ENCODE data around the gene HBA2.
"Not testable (repeated sequence)": the region's sequence is repeated elsewhere in the genome, so short reads cannot be mapped to it uniquely, and the experiment has no call there.

Gene HBA2

DNA sequence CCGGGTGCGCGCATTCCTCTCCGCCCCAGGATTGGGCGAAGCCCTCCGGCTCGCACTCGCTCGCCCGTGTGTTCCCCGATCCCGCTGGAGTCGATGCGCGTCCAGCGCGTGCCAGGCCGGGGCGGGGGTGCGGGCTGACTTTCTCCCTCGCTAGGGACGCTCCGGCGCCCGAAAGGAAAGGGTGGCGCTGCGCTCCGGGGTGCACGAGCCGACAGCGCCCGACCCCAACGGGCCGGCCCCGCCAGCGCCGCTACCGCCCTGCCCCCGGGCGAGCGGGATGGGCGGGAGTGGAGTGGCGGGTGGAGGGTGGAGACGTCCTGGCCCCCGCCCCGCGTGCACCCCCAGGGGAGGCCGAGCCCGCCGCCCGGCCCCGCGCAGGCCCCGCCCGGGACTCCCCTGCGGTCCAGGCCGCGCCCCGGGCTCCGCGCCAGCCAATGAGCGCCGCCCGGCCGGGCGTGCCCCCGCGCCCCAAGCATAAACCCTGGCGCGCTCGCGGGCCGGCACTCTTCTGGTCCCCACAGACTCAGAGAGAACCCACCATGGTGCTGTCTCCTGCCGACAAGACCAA lies at the start of gene HBA2:
Gene HBA2, plus strand, starts transcription at position 503 of the 568 bp plus-strand sequence. Its CDS starts 37 bp downstream, at position 540.
- not testable (repeated sequence) for DNase-seq (ENCODE audit: low read depth in 2 of 3, low spot score in 2 of 3)

DNA sequence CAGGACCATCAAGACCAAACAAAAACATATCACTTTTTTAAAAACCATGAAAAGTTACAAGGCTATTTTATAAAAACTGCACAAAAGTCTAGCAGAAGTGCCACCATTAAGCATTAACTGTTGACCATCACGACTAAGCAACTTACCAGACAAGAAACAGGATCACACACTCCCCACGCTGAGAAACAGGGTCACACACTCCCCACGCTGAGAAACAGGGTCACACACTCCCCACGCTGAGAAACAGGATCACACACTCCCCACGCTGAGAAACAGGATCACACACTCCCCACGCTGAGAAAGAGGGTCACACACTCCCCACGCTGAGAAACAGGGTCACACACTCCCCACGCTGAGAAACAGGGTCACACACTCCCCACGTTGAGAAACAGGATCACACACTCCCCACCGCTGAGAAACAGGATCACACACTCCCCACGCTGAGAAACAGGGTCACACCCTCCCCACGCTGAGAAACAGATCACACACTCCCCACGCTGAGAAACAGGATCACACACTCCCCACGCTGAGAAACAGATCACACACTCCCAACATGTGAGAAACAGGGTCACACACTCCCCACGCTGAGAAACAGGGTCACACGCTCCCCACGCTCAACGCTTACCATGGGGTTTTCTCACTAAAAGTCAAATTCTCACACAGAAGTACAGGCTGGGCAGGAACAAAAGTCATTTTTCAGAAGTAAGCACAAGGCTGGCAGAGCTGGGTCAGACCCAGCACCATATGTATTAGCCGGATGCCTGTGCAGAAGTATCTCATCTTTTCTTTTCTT lies 48.9 kb upstream of the HBA2 start:
- not testable (repeated sequence) for DNase-seq (ENCODE audit: low read depth in 2 of 3, low spot score in 2 of 3)

DNA sequence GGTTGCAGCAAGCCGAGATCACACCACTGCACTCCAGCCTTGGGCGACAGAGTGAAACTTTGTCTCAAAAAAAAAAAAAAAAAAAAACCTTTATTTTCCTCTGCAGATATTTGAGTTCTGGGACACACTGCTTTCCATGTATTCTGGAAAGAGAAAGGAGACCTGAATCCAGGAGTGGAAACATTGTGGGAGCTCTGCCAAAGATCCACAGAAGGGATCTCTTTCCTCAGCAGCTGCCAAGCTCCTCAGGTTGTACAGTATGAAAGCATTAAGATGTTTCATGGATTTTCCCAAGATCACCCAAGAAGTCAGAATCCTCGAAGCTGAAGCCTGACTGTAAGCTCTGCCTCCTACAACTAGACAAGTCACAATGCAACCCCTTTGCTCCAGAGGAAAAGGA lies 47.7 kb upstream of the HBA2 start:
- DNase-seq (ENCODE audit: low read depth in 2 of 3, low spot score in 2 of 3) = no peak

DNA sequence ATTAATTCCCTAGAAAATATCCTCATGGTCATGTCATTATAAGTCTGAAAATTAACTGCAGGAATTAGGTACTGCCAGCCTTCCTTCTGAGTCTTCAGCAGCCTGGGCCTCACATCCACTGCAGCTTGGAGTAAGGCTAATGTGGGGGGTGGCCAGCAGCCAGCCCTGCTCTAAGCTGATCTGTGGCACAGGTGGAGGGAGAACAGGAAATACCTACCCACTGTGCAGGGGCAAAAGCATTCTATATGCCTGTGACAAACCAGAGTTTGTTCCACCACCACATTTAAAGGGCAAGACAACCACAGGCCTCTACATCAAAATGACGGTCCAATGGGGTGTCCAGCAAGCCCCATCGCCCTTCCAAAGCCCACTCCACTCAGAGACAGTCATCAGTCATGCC lies 43.6 kb upstream of the HBA2 start:
- DNase-seq (ENCODE audit: low read depth in 2 of 3, low spot score in 2 of 3) = no peak

DNA sequence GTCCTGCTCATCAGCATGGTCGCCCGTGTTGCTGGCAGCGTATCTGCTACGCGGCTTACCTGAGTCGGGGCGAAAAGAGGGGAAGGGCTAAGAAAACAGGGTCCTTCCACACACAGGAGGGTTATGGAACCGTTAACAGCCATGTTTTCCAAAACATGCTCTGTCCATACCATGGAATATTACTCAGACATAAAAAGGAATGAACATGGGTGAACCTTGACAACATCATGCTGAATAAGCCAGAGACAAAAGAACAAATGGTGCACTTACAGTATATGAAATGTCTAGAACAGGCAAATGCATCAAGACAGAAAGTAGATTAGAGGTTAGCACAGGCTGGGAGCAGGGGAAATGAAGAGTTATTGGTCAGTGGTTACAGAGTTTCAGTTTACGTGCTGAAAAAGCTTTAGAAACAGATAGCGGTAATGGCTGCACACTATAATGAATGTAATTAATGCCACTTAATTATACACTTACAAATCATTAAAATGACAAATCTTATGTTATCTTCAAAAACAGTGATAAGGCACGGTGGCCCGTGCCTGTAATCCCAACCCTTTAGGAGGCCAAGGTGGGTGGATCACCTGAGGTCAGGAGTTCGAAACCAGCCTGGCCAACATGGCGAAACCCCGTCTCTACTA lies 42.0 kb upstream of the HBA2 start:
- no peak for DNase-seq (ENCODE audit: low read depth in 2 of 3, low spot score in 2 of 3)

DNA sequence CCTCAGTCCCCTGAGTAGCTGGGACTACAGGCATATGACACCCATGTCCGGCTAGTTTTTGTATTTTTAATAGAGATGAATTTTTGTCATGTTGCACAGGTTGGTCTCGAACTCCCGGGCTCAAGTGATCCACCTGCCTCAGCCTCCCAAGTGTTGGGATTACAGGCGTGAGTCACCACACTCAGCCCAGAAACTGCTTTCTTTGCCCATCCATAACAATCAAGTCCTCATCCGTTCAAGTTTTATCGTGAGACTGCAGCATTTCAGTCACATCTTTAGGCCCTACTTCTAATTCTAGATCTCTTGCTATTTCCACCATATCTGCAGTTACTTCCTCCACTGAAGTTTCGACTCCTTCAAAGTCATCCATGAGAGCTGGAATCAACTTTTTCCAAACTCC lies 40.6 kb upstream of the HBA2 start:
- no peak for DNase-seq (ENCODE audit: low read depth in 2 of 3, low spot score in 2 of 3)

DNA sequence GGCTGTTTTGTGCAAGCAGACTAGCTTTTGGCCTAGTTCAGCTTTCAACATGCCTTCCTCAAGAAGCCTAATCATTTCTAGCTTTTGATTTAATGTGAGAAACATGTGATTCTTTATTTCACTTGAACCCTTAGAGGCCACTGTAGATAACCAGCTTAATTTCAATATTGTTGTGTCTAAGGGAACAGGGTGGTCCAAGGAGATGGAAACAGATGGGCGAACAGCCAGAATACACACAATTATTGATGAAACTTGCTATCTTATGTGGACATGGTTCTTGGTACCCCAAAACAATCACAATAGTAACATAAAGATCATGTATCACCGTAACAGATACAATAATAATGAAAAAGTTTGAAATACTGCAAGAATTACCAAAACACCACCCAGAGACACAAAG lies 39.0 kb upstream of the HBA2 start:
- DNase-seq (ENCODE audit: low read depth in 2 of 3, low spot score in 2 of 3) = no peak

DNA sequence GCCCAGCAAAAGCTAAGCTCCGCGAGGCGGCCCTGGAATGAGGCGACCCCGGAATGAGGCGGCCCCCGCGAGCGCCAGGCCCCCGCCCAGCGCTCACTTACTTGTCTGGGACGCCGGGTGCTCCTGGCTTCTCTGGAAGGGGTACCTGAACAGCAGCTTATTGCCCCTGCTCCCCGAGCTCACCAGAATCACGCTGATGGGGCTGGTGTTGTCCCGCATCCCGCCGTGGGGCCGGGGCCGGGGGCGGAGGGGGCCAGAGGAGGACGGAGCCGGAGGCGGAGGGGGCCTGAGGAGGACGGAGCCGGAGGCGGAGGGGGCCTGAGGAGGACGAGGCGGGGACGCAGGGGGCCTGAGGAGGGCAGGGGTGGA lies 34.6 kb upstream of the HBA2 start:
- DNase-seq (ENCODE audit: low read depth in 2 of 3, low spot score in 2 of 3) = peak in 2 of 3 experiments; percentile 8 to 25

DNA sequence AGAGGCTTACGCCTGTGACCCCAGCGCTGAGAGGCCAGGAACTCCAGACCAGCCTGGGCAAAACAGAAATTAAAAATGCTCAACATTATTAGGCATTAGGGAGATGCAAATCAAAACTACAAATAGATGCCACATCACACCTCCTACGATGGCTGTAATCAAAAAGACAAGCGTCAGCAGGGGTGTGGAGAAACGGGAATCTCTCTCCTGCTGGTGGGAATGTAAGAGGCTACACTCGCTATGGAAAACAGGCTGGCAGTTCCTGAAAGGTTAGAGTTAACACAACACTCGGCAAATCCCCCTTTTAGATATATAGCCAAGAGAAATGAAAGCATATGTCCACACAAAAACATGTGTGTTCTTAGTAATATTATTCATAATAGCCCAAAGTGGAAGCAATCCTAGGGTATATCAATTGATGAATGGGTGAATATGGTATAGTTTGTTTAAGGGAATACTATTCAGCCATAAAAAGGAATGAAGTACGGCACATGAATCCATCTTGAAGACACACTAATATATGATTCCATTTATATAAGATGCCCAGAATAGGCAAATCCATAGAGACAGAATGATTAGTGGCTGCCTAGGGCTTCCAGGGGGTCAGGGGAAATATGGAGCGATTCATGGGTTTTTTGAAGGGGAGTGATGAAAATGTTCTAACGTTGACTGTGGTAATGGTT lies 32.4 kb upstream of the HBA2 start:
- no peak for DNase-seq (ENCODE audit: low read depth in 2 of 3, low spot score in 2 of 3)

DNA sequence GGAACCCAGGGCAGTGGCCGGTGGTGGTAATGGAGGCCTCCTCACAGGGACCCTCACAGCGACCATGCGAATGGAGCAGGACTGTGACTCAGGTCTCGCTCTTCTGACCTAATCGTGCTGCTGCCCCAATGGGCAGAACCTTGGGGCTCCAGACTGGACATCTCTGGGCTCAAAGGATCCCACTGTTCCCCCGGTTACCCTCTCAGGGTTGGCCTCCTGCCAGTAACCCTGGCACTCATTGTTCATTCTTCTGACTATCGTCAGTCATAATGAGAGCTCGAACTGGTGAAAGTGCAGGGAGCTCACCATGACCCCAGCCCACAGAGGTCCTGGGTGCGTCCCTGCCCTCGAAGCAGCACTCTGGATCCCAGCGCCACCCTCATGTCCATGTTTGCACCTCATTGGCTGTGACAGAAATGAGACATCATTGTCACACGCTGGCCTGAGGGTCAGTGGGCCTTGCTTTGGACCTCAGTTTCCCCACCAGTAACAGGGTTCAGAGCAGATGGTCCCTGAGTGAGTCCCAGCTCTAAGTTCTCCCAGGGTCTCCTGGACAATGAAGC lies 30.2 kb upstream of the HBA2 start:
- DNase-seq (ENCODE audit: low read depth in 2 of 3, low spot score in 2 of 3) = no peak

DNA sequence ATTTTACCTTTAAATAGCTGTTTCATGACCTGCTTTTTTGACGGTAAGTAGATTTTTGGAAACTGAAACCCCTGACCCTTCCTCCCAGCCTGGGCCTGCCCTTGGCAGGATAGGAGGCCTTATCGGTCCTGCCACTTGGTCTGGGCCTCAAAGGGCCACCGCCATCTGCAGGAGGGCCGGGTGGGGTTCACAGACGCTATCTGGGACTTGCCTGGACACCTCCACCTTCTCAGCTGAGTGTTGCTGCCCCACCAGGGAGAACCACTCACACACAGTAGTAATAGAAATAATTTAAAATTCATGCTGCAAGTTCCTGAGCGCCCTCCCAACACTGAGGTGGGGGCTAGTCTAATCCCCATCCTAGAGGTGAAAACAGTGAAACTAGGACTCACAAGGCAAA lies 29.6 kb upstream of the HBA2 start:
- no peak for DNase-seq (ENCODE audit: low read depth in 2 of 3, low spot score in 2 of 3)

DNA sequence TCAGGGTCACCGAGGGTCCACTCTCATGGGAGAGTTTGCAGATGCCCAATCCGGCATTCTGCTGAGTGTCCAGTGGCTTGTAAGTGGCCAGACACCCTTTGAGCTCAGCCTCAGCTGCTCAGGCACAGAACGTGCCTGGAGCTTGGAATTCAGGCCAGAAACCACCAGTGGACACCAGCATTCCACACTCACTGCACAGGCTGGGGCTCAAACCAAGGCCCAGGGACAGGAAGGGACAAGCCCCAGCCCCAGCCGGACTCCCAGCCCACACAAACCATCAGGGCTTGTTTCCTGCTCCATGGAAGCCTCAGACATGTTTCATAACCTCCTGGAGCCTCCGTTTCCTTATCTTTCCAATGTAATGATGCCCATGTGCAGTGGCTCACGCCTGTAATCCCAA lies 29.2 kb upstream of the HBA2 start:
- DNase-seq (ENCODE audit: low read depth in 2 of 3, low spot score in 2 of 3) = no peak

DNA sequence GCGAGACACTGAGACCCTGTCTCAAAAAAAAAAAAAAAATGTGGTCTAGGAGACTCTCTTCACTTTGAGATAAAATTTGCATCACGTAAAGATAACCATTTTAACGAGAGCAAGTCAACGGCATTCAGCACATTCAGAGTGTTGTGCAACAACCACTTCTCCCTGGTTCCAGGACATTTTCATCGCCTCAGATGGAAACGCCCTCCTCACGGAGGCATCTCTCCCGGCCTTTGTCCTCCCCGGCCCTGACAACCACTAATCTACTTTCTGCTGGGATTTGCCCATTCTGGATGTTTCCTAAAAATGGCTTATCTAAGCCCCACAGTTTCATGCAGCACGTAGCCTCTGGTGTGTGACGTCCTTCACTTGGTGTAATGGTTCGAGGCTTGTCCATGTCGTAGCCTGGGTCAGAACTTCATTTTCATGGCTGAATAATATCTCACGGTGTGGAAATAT lies 27.9 kb upstream of the HBA2 start:
- DNase-seq (ENCODE audit: low read depth in 2 of 3, low spot score in 2 of 3) = no peak

DNA sequence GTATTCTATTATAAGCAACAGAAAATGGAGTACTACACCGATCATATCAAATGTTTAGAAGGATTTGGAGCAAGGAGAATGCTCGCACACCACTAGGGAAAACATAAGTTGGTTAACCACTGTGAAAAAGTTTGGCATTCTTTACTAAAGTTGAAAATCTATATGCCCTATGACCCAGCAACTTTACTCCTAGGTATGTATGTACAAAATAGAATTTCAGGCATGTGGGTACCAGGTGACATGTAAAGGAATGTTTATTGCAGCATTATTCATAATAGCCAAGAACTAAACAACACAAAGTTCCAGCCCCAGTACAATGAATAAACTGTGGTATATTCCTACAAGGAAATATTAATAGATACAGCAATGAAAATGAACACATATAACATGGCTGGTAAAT lies 26.0 kb upstream of the HBA2 start:
- no peak for DNase-seq (ENCODE audit: low read depth in 2 of 3, low spot score in 2 of 3)

DNA sequence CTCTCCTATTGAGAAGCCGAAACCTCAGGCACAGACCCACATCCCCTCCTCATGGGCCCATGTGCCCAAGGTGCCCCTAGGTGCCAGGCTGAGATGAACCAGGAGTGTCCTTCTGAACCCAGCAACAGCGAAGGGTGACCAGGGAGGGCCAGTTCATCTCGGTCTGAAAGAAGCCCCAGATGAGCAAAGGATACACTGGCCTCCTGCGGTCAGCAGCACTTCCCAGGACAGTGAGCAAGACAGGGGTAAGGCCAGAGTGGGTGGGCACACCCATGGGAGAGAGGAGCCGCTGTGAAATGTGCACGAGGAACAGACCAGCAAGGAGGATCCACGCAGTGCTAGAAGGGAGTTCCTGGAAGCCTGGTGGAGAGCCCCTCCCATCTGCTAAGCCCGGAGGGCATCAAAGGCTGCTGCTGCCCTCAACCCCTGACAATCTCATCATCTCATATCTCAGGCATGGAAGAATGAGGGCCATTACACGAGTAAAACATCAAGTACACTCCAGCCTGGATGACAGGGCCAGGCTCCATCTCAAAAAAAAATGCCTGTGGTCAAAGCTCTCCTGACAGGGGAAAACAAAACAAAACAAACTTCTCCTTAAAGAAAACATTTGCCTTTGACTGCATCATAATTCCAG lies 23.5 kb upstream of the HBA2 start:
- no peak for DNase-seq (ENCODE audit: low read depth in 2 of 3, low spot score in 2 of 3)

DNA sequence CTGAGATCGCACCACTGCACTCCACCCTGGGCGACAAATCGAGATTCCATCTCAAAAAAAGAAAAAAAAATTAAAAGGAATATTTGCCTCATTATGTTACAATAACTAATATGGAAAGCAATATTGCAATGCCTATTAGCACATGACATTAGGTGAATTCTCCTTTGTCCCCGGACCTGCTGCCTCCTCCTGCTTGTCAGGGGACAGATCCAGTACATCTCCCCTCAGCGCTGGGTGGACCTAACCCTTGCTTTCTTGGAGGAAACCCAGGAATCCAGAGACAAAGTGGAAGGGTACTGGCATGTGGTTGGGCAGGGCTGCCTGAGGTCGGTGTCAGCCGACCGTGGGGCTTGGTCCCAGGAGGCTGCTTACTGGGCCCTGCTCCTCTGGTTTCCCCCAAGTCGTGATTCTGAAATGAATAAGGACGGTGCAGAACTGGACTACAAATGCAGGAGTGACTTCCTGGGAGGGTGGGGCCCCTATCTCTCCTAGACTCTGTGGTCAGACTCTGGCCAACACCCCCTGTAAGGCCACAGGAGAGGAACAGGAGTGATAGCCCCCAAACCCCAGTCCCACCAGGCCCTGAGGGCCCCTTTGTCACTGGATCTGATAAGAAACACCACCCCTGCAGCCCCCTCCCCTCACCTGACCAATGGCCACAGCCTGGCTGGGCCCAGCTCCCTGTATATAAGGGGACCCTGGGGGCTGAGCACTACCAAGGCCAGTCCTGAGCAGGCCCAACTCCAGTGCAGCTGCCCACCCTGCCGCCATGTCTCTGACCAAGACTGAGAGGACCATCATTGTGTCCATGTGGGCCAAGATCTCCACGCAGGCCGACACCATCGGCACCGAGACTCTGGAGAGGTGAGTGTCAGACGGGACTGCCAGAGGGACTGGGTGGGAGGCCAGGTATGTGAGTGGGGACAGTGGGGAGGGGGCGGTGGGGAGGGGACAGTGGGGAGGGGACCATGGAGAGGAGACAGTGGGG lies 20.2 kb upstream of the HBA2 start, which contains the start of gene HBZ:
Gene HBZ, plus strand, starts transcription at position 504 of the 988 bp plus-strand sequence. Its CDS starts 266 bp downstream, at position 770.
- DNase-seq (ENCODE audit: low read depth in 2 of 3, low spot score in 2 of 3) = no peak

DNA sequence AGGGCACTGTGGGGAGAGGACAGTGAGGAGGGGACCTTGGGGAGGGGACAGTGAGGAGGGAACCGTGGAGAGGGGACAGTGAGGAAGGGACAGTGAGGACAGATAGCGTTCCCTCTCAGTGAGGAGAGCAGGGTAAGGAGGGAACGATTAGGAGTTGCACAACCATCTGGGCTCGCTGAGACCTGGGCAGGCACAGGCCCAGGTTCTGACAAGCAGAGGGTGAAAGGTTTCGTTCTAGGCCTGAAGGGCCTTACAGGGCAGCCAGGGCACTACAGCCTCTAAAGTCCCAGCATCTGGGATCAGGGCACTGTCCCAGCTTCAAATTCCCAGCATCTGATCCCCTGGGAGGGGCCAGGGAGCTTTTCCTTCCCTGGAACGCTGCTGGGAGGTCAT lies 19.6 kb upstream of the HBA2 start:
- DNase-seq (ENCODE audit: low read depth in 2 of 3, low spot score in 2 of 3) = not testable (repeated sequence)

DNA sequence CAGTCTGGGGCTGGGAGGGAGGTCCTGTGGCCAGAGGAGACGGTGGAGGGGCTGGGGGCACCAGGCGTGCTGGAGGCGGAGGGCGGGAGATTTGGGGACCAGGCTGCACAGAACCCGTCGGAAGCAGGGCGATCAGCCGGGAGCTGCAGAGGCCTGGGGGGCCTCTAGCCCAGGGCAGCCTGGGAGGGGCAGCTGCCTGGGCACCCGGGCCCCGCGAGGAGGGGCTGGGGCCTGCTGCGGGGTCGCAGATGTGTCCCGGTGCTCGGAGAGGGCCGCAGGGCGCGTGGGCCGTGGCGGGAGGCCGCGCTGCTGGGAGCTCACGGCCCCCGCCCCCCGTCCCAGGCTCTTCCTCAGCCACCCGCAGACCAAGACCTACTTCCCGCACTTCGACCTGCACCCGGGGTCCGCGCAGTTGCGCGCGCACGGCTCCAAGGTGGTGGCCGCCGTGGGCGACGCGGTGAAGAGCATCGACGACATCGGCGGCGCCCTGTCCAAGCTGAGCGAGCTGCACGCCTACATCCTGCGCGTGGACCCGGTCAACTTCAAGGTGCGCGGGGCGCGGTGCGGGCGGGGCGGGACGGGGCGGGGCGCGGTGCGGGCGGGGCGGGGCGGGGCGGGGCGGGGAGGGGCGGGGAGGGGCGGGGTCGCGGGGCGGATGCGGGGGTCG lies 19.0 kb upstream of the HBA2 start:
- DNase-seq (ENCODE audit: low read depth in 2 of 3, low spot score in 2 of 3) = not testable (repeated sequence)
